Measurements from ENCODE around the gene URI1.

The URI1 gene

DNA sequence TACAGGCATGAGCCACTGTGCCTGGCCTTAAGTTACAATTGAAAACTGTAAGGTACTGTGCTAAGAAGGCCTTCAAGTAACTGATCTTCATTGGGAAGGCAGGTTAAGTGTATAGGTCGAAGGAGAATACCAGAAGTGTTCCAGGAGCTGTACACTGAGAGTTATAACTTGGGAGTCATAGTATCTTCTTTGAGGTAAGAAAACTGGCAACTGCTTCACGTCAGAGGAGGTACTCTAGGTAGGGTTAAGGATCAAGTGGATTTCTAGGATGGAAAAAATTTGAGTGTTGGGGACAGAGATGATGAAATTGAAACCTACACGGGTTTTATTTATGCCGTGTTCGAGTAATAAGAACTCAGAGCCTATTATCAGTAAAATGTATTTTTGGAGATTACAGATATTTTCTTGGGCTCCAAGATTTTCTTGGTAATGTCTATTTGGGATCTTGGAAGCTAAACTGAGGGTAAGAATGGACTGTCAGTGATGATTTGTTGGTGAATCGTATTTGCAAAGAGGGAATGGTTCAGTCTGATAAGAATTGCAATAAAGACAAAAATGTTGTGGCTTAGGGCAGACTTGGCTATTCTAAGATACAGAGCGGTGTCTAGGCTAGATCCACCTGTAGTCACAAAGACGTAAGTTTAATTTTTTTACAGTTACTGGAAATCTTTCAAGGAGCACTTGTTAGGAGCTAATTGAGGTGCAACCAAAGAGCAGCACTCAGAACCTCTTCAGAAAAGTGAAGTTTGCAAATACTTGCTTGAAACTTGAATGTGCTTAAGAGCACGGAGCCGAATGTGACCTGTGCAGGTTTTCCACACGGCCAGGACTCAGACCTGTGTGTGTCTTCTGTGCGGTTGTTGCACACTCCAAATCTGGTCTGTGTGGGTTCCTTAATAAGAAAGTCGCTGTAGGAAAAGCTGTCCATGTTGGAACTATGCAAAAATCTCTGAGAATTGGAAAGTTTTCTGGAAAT lies 102.5 kb downstream of the URI1 start:
- in situ Hi-C loops (cut with HindIII; ENCODE audit: low pct_ligation_motif_present, low sequenced_read_pairs) = no loop called here
- DNase-seq = no peak
- no peak for TF ChIP-seq CTCF (IDR thresholded peaks at IDR 0.05; ENCODE audit: low read depth, low read length, missing control alignments)

GRCh38 chr19:30046522-30046921 lies 104.5 kb downstream of the URI1 start:
- H3K27me3 ChIP-seq (replicated peaks) = no peaks in the 10 kb centered on the region
- in situ Hi-C loops (cut with HindIII; ENCODE audit: low pct_ligation_motif_present, low sequenced_read_pairs) = no loop called here
- DNase-seq = peak; percentile 15
- TF ChIP-seq CTCF (IDR thresholded peaks at IDR 0.05; ENCODE audit: low read depth, low read length, missing control alignments) = peak; percentile 77
- H3K36me3 ChIP-seq (replicated peaks) = no peaks in the 10 kb centered on the region
- no peak overlapping the region for H3K4me3 ChIP-seq (ENCODE audit: low read depth, low read length)
- H3K27ac ChIP-seq = no peak overlapping the region

More for the DNA sequence above, 102.5 kb downstream of the URI1 start:
- H3K27ac ChIP-seq = no peak overlapping the region
- no peaks in the 10 kb centered on the region for H3K27me3 ChIP-seq (replicated peaks)
- H3K4me3 ChIP-seq (ENCODE audit: low read depth, low read length) = no peak overlapping the region
- no peaks in the 10 kb centered on the region for H3K36me3 ChIP-seq (replicated peaks)

DNA sequence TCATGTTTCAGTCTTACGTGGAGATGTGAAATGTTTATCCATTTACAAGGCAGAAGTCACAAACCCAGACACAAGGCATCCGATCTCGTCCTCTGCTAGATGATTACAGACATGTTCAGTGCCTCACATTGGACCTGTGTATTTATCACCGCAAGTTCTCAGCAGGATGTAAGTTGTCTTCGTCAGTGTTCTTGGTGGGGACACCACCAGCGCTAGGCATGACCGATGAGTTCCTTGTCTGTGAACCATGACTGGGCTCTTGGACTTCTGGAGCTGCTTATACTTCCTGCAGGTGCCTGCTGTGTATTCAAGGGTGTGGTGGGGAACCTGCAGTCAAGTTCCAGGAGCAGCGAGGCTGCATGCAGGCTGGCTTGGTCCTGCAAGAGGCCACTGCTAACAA lies 105.4 kb downstream of the URI1 start:
- in situ Hi-C loops (cut with HindIII; ENCODE audit: low pct_ligation_motif_present, low sequenced_read_pairs) = no loop called here
- Histone ChIP-seq H3K4me3 (ENCODE audit: low read depth, low read length) (no peak overlapping the region), H3K27ac (no peak overlapping the region), H3K27me3 (replicated peaks) (no peaks in the 10 kb centered on the region), H3K36me3 (replicated peaks) (no peaks in the 10 kb centered on the region)
- DNase-seq = no peak
- TF ChIP-seq CTCF (IDR thresholded peaks at IDR 0.05; ENCODE audit: low read depth, low read length, missing control alignments) = no peak

DNA sequence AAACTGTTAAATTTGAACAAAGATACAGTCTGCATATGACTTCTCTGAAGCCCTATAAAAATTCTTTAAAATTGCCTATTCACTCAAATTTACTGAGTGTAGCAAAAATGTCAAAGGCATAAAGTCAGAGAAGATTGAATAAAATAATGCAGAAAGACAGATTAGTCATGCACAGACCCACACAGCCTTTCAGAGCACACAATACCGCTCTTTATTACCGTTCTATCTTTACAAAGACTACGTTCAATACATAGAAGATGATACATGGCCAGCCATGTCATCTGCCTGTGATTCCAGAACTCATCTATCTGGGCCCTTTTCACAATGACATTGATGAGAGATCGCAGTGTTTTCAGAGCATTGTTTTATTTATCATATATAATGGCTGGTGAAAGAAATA lies 107.2 kb downstream of the URI1 start:
- Histone ChIP-seq H3K4me3 (ENCODE audit: low read depth, low read length) (no peak overlapping the region), H3K36me3 (replicated peaks) (no peaks in the 10 kb centered on the region), H3K27ac (no peak overlapping the region), H3K27me3 (replicated peaks) (no peaks in the 10 kb centered on the region)
- TF ChIP-seq CTCF (IDR thresholded peaks at IDR 0.05; ENCODE audit: low read depth, low read length, missing control alignments) = no peak
- DNase-seq = no peak
- in situ Hi-C loops (cut with HindIII; ENCODE audit: low pct_ligation_motif_present, low sequenced_read_pairs) = no loop called here

DNA sequence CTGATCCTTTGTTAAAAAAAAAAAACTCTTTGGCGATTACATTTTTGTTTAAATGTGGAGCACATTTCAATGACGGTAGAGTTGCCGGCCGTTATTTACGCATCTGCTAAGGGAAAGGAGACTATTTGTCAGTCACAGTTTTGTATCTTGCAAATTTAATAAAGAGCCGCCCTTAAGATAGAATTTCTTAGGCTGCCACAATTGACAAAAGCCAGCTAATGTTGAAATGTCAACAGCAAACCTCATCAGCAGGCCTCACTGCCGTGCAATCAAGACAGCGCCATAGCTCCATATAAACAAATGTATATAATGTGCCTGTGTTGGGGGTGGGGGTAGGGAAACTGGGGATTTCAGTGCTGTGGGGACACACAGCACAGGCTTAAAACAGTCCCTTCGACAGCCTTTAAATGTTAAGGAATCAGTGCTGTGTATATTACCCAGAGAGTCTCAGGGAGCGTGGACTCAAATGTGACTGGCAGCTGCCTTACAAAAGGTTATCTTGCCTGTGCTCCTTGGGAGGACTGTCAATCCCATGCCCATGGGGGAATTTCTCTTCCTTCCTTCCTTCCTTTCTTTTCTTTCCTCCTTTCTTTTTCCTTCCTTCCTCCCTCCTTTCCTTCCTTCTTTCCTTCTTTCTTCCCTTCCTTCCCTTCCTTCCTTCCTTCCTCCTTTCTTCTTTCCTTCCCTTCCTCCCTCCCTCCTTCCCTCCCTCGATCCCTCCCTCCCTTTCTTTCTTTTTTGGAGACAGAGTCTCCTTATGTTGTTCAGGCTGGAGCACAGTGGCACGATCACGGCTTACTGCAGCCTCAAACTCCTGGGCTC lies 108.0 kb downstream of the URI1 start:
- H3K27me3 ChIP-seq (replicated peaks) = no peaks in the 10 kb centered on the region

More for the DNA sequence above, 108.0 kb downstream of the URI1 start:
- Histone ChIP-seq H3K27ac (no peak overlapping the region), H3K4me3 (ENCODE audit: low read depth, low read length) (no peak overlapping the region), H3K36me3 (replicated peaks) (no peaks in the 10 kb centered on the region)
- TF ChIP-seq CTCF (IDR thresholded peaks at IDR 0.05; ENCODE audit: low read depth, low read length, missing control alignments) = no peak
- no peak for DNase-seq
- in situ Hi-C loops (cut with HindIII; ENCODE audit: low pct_ligation_motif_present, low sequenced_read_pairs) = no loop called here

Measured in brain microvascular endothelial cell (primary cell).